Measurements from ENCODE around the gene NDUFS2.

DNA sequence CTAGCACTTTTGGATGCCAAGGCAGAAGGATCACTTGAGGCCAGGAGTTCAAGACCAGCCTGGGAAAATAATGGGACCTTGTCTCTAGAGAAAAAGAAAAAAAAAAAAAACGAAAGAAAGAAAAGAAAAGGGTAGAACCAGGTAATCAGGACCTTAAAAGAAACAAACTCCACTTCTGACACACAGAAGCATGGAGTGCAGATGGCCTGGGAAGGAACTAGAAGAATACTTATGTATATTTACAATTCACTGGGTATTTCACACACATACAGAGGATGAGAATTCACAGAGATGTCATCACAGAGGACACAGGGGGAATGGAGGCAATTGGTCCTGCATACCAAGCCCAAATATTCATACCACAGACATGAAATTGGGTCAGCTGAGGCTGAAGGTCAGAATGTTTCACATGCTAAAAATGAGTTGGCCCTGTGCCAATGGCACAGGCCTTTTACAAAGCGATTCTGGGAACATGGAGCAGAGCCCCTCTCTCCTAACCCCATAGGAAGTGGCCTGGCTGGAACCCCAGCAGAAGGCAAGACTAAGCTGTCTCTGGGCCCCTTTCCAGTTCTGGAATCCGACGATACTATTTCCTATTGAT, 29.3 kb upstream of the NDUFS2 start:
- TF ChIP-seq CTCF (IDR thresholded peaks at IDR 0.05), result no peak
- TF ChIP-seq POLR2A (IDR thresholded peaks at IDR 0.05), result no peak
- no peak for TF ChIP-seq EP300 (IDR thresholded peaks at IDR 0.05)
